BJ (cell line): Measurements from ENCODE around the gene ANO7. TPM values are rescaled to one million over a fixed set of nuclear protein-coding genes. Genes with fewer than 3 reads are reported as not detected.

ENCODE experiments used
- CTCF ChIA-PET: fragments of 350-600 bp; formaldehyde crosslinking; extraction: SDS; loops from one replicate; lab custom pipeline; 2021; ENCODE audit warnings: antibody characterized with exemption, inconsistent platforms; lab: Yijun Ruan, JAX
- POLR2A ChIA-PET: fragments of 300-600 bp; sonication (Branson Sonifier 250); formaldehyde crosslinking; extraction: SDS; loops from one replicate; lab custom pipeline; 2021; ENCODE audit warnings: antibody characterized with exemption; lab: Charles Lee
- DNase-seq: peaks from one replicate; pipeline ENCODE4 v3.0.0-alpha.2; 2011; ENCODE audit warnings: low read depth
- H3K27me3 ChIP-seq: 2 replicates; pipeline ENCODE4 v1.6.0; 2011; ENCODE audit warnings: low read length; ENCODE audit not compliant: control insufficient read depth, insufficient read depth
- H3K36me3 ChIP-seq: 2 replicates; pipeline ENCODE4 v1.5.1; 2011; ENCODE audit warnings: low read length; ENCODE audit not compliant: control insufficient read depth, insufficient read depth
- H3K4me3 ChIP-seq: 2 replicates; pipeline ENCODE4 v1.5.1; 2011; ENCODE audit warnings: low read depth, mild to moderate bottlenecking, control low read depth, low read length
- polyA minus RNA-seq: library from RNA; depleted of rRNA, polyadenylated mRNA; stranded (reverse); fragments of >200 nt; gene quantifications from 2 replicates; pipeline ENCODE4 v1.2.3, GENCODE V29; 2011; rRNA and poly(A)+ RNA removed
- polyA plus RNA-seq: library from polyadenylated mRNA; depleted of rRNA; stranded (reverse); fragments of >200 nt; gene quantifications from 2 replicates; pipeline ENCODE4 v1.2.3, GENCODE V29; 2011; rRNA removed
- TF ChIP-seq, protein P1 (sequence below): IDR thresholded peaks from 2 replicates; pipeline ENCODE4 v1.5.1; 2011; ENCODE audit warnings: low read depth, mild to moderate bottlenecking, control low read depth, inconsistent platforms, low read length, moderate library complexity; ENCODE audit not compliant: insufficient read depth

The ANO7 gene
- 0.50 and 0.74 TPM in 2 replicates for polyA plus RNA-seq
- polyA minus RNA-seq: 0.77 and 0.81 TPM in 2 replicates

DNA sequence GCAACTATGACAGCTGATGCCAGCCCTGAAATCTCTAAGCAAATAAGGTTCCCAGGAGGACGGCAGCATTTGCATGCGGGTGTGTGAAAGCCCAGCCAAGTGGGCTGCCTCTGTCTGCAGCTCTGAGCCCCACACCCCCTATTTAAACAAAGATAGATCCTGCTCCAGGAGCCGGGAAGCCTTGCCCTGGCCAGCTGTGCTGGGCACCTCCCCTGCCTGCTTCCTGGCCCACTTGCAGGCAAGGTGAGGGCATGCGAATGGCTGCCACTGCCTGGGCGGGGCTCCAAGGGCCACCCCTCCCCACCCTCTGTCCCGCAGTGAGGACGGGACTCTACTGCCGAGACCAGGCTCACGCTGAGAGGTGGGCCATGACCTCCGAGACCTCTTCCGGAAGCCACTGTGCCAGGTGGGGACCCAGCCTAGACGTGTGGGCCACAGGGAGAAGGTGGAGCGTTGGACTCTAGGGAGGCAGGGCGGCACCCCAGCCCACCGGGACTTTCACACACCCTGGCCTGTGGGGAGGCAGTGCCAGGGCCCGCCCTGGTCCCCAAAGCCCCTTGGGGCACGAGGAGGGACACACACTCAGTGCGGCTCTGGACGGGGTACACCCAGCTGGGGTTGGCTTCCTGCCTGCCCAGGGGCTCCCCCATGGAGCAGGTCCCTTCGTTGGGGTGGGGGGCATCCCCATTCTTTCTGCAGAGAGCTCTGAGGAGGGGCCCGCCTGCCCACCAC is at the start of gene ANO7:
ANO7 (plus strand) TSS at position 317 of the 732 bp plus-strand sequence. CDS start 1,387 bp downstream, outside the sequence.
- POLR2A ChIA-PET: no interaction called here
- DNase-seq: no peak
- Histone ChIP-seq H3K36me3 (no peaks in the 10 kb centered on the region), H3K4me3 (no peak within 1 kb of the TSS), H3K27me3 (no peaks in the 10 kb centered on the region)
- TF ChIP-seq, protein P1, sequence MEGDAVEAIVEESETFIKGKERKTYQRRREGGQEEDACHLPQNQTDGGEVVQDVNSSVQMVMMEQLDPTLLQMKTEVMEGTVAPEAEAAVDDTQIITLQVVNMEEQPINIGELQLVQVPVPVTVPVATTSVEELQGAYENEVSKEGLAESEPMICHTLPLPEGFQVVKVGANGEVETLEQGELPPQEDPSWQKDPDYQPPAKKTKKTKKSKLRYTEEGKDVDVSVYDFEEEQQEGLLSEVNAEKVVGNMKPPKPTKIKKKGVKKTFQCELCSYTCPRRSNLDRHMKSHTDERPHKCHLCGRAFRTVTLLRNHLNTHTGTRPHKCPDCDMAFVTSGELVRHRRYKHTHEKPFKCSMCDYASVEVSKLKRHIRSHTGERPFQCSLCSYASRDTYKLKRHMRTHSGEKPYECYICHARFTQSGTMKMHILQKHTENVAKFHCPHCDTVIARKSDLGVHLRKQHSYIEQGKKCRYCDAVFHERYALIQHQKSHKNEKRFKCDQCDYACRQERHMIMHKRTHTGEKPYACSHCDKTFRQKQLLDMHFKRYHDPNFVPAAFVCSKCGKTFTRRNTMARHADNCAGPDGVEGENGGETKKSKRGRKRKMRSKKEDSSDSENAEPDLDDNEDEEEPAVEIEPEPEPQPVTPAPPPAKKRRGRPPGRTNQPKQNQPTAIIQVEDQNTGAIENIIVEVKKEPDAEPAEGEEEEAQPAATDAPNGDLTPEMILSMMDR: no peak
- CTCF ChIA-PET: interaction anchor here (1.1 kb wide), 1 partner anchor 19 kb away, joined by 3 read pairs; no protein-coding TSS in a partner anchor

GRCh38 chr2:241139531-241140444 is 48.7 kb upstream of the ANO7 start:
- no peak for DNase-seq
- Histone ChIP-seq H3K36me3 (no peaks in the 10 kb centered on the region; the same call in 1 of the 2 replicates), H3K27me3 (no peaks in the 10 kb centered on the region), H3K4me3 (no peak overlapping the region)
- TF ChIP-seq, protein P1: no peak
- ChIA-PET POLR2A (no interaction called here), CTCF (no interaction called here)

GRCh38 chr2:241140445-241140840 is 48.0 kb upstream of the ANO7 start:
- ChIA-PET POLR2A (no interaction called here), CTCF (no interaction called here)
- TF ChIP-seq, protein P1: no peak
- DNase-seq: no peak
- H3K36me3 ChIP-seq: no peaks in the 10 kb centered on the region; the same call in 1 of the 2 replicates
- H3K27me3 ChIP-seq: no peaks in the 10 kb centered on the region
- no peak overlapping the region for H3K4me3 ChIP-seq

- H3K36me3 ChIP-seq: no peaks in the 10 kb centered on the region; the same call in 1 of the 2 replicates
- no peak for DNase-seq
- H3K27me3 ChIP-seq: no peaks in the 10 kb centered on the region
- CTCF ChIA-PET: no interaction called here
- H3K4me3 ChIP-seq: no peak overlapping the region
- TF ChIP-seq, protein P1: no peak
- POLR2A ChIA-PET: no interaction called here
Measured at GRCh38 chr2:241141214-241141770, 47.2 kb upstream of the ANO7 start.
